Mucosa of gallbladder (tissue), 1 donor: ENCODE results near the gene LAMA2. TPM values are rescaled to one million over a fixed set of nuclear protein-coding genes. Genes with fewer than 3 reads are reported as not detected.

Experiments
- DNase-seq: peaks from one replicate; pipeline ENCODE4 v3.0.0-alpha.2; 2020; ENCODE audit warnings: low spot score
- total RNA-seq: library from RNA; stranded (reverse); gene quantifications from one replicate; pipeline ENCODE4 v1.2.1, GENCODE V29; 2021
- donor health status: DM: no; HTN: no; CAD: no.

The LAMA2 gene
- total RNA-seq, 1 donor from 2014 or later = 35.3 TPM

DNA sequence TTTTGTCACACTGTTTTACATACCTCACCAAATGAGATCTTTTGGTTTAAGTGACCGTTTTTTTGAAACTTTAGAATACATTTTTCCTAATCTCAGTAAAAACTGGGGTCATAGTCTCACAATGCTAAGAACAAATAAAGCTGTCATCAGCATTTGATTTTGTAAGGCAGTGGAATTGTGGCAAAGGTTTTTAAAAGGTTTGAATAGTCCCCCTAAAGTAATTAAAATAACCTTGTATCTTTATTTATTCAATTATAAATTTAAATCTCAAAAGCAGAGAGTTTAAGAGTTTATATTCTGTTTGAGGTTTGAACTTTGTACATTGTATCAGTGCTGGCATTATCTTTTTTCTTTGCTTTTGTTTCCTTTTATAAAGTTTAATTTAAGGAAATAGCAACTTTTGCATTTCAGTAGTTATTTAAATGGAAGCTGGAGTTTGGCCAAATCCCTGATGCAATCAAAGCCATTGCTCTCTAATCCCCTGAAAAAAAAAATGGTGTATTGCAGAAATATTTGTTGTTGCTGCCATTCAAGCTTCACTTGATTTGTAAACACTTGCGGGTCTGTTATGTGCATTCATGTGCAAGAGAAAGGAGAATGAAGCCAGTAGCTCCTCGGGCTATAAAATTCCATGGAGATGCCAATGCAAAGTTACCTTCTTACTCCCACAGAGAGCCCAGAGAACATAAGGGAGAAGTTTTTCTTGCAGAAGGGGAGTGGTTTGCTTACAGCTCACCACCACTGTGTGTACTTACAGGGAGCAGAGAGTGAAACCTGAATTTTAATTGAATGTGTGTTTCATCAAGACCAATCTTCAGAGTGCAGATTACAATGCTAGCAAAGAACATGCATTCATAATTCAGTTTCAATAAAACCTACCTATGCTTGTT, 435.2 kb downstream of the LAMA2 start:
- no peak for DNase-seq

DNA sequence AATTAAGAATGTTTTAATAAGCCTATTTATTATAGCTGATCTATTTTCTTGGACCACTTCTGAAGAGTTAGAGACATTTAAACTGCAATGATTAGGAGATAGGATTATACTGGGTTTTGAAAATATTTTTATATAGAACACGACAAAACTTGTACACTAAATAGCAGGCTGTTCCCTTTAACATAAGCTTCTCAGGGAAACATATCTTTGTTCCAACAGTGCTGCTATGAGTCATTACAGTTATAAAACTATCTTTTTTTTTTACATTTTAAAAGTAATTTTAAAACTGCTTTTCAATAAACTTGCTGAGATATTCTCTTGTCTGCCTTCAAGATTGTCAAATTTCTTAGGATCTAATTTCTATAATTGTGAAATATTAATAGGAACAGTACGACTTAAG, 438.0 kb downstream of the LAMA2 start:
- no peak for DNase-seq

DNA sequence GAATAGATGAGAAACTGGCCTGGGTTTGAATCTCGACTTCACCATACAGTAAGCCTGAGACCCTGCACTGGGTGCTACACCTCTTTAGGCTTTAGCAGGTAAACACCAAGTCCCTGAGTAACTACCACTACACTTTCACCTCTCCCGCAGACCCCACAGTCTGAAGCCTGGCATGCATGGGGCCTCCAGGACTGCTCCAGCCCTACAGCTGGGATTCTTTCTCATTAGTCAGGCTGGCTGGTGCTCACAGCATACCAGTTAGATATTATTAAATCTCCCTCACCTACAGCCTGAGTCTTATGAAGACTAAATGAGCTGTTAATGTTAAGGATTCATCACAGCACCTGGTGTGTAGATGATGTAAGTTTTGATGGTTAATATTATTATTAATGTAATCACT, 438.4 kb downstream of the LAMA2 start:
- DNase-seq = no peak

- no peak for DNase-seq
These were observed 441.4 kb downstream of the LAMA2 start for GRCh38 chr6:129324345-129324744.

DNA sequence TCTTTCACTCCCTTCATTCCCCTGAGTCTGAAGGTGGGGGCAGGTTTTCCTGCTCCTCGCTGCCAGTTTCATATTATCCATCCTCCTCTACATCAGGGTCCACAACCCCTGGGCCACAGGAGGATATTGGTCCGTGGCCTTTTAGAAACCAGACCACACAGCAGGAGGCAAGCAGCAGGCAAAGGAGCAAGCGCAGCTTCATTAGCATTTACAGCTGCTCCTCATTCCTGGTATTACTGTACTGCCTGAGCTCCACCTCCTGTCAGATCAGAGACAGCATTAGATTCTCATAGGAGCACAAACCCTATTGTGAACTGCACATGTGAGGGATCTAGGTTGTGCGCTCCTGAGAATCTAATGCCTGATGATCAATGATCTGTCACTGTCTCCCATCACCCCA, 446.7 kb downstream of the LAMA2 start:
- DNase-seq = no peak

DNA sequence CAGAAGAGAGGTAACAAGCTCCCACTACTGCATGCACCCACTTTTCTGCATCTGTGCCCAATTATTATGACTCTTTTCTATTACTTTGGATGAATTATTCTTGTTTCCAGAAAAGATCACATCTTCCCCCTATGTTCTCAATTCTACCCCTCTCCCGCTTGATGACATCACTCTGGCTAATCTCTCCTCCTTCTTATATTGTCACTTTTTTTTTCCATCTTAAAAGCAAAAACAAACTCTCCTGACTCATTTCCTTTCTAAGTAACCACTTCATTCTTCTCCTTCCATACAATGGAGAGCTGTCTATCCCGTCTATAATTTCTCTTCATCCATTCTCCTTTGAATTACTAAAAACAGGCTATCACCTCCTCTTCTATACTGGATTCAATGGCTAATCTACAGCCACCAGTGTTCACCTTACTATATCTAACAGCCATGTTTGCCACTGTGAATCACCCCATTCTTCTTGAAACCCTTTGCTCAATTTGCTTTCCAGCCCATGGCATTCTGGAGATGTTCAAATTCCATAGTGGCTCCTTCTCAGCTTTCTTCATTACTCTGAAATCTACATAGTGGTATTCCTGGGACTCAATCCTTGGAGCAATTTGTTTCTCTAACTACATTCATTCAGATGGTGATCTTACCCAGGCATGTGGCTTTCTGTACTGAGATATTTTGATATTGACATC, 448.7 kb downstream of the LAMA2 start:
- no peak for DNase-seq

- no peak for DNase-seq
These were observed 452.9 kb downstream of the LAMA2 start for GRCh38 chr6:129335792-129336191.

- no peak for DNase-seq
These were observed 455.7 kb downstream of the LAMA2 start for GRCh38 chr6:129338683-129339082.

GRCh38 chr6:129340983-129341382, 458.0 kb downstream of the LAMA2 start:
- no peak for DNase-seq

DNA sequence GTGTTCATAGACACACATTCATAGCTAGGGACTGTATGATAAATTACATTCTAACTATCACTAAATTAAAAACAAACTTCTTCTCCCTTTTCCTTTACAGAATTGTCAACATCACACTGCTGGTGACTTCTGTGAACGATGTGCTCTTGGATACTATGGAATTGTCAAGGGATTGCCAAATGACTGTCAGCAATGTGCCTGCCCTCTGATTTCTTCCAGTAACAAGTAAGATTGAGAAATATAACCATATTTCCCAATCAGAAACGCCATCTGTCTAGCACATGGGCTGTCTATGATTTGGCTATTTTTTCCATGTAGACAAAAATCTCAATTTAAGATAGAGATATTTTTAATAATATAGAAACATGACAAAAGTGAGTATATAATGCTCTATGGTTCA, 459.3 kb downstream of the LAMA2 start:
- DNase-seq = no peak

DNA sequence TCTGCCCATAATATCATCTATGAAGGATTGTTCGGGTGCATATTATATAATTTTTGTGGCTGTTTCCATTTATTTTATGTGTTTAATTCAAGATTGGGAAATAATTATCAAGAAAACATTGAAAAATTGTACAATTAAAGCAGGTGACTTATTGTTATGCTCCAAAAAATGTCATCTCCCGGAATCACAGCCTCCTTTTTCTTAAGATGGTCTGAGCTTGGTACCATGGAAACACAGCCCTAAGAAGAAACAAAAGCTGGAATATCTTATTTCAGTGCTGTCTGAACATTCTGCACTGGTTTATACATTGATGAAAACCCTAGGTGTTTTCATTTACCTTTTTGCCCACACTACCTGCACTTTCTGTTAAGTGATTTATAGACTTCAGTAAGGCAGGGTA, 459.9 kb downstream of the LAMA2 start:
- DNase-seq = no peak

GRCh38 chr6:129344379-129344778, 461.4 kb downstream of the LAMA2 start:
- no peak for DNase-seq

DNA sequence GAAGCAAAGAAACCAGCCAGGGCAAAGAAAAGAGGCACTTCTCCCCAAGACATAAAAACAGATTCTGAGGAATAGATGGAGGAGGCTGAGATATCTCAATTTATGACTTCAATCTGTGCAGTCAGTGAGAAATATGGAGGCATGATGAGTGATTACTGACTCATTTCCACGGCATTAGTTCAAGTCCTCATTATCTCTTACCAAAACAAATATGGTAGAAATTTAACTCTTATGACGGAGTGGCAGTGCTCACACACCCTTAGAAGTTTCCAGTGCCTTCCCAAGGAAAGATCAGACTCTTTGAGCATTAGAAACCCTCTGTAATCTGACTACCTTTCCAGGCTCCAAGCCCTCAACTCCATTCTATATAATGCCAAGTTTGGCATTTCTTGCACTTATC, 463.0 kb downstream of the LAMA2 start:
- DNase-seq = no peak

DNA sequence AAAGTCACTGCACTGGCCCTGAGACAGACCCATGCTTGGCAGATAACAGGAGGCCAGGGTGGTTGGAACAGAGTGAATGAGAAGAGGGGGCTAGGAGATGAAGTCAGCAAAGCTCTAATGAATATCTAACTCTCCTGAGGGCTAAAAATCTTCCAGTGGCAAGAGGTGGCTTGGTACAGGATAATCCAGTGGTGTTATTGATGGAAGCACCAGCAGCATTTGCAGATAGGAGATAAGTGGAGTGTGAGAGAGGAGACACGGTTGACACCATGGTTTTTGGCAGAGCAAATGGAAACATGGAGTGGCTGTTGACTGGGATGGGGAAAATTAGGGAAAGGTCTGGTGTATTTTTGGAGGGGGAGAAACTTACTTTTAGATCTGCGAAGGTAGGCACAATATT, 464.0 kb downstream of the LAMA2 start:
- DNase-seq = no peak

DNA sequence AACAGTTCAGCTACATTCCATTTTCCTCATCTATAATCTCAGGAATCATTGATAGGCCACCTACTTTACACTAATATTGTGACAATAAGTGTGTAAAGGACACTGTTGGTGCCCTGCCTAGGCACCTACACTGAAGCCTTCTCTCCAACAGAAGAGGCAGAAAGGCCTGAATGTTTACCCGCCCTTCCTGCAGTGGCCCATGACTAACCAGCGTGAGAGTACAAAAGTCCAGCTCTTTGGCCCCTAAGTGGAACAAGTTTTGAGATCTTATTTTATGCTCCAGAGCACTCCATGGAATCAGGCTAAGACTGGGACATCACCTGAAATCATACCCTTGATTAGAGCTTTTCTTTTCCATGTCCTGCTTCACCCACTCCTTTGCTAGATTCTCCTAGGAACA, 467.3 kb downstream of the LAMA2 start:
- DNase-seq = no peak

- DNase-seq = no peak
These were observed 468.9 kb downstream of the LAMA2 start for GRCh38 chr6:129351807-129352206.

DNA sequence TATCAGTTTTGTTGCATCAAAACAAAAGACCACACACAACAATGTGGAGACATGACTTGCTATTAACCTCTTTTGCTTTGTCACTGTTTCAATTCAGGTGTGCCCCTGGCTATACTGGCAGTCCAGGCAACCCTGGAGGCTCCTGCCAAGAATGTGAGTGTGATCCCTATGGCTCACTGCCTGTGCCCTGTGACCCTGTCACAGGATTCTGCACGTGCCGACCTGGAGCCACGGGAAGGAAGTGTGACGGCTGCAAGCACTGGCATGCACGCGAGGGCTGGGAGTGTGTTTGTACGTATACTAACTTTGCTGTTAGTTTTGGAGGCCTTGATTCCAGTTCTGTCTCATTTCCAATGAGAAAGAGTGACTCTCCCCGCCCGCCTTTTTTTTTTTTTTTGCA, 470.1 kb downstream of the LAMA2 start:
- DNase-seq = no peak

DNA sequence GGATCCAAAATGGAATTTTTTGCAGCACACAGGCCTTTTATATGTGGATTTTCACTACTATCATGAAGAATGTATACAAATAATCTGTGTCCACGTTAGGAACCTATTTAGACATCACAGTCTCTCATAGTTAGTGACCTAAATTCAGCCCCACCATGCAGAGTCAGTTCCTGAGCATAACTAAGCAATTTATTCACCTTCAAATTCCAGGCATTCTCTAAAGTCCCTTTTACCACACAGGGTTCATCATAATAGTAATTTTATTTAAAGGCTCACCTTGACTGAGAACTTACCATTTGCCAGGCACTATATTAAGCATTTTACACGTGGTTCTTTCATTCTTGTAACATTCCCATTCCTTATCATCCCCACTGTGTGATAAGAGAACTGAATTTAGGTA, 473.2 kb downstream of the LAMA2 start:
- no peak for DNase-seq

DNA sequence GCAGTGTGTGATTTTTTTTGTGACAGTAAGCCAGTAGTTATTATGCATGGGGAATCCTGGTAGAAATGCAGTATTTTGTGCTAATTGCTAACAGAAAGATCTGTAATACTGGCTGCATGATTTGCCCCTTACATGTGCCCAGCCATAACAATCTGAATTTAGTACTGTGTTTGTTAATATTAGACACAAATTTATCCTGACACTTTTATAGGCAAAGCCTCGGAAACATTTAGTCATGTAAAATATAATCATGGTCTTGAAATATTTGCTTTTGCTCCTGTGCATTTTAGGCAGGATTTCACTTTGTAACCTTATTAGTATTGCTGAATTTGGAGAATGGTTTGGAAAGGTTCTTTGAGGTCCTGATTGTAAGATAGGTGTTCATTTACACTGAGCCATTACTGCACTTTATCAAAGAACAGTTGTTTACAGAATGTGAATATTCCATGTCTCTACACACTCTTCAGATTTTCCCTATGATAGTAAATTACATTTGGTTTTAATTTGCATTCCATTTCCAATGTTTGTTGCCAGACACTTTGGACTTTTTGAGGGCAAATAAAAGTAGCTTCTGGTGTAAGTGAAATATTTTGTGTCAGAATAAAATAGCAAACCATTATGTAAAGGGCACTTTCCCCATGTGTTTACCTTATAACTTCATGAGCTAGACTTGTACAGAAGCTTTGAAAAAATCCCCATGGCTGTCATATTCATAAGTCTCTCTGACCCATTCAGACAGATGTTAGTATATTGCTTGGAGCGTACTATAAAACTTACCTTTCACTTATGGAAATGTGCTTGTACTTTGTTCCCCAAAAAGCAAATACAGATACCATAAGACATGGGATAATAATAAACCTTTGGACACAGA, 477.1 kb downstream of the LAMA2 start:
- DNase-seq = no peak

- no peak for DNase-seq
These were observed 477.7 kb downstream of the LAMA2 start for GRCh38 chr6:129360682-129360955.

DNA sequence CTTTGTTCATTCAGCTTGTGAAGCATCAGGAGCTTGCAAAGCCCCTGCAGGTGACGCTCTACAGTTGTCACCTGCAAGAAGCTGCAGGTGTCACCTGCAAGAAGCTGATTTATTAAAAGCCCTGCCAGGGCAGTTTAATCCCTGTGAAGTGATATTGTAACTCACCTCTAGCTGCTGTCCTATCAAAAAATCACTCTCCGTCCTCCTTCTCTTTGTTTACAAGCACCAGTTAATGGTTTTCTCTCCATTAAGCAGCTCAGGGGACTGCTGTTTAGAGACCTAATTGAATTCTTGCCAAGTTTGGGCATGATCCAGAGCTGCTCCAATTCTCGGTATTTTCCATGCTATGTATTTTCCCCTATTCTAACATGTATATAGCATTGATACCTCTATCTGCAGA, 481.1 kb downstream of the LAMA2 start:
- DNase-seq = no peak

- no peak for DNase-seq
These were observed 481.8 kb downstream of the LAMA2 start for GRCh38 chr6:129364767-129365166.

DNA sequence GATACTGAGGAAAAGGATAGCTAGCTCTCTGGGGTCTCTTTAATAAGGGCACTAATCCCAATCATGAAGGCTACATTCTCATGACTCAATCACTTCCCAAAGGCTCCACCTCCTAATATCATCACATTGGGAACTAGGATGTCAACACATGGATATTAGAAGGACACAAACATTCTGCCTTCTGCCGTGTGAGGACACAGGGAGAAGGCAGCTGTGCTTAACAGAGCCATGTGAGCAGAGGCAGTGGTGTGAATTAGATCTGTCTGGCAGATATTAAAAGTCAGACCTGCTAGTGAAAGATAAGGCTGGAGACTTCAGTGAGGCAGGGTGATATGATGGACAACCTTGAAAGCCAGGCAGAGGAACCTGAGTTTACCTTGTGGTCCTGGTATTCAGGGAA, 485.1 kb downstream of the LAMA2 start:
- no peak for DNase-seq
